H1 (cell line): ENCODE data around the gene ENTPD8. TPM values are rescaled to one million over a fixed set of nuclear protein-coding genes. Genes with fewer than 3 reads are reported as not detected.

Experiments used
- CTCF ChIA-PET: fragments of 300-600 bp; sonication (Branson Sonifier 250); formaldehyde crosslinking; loops from one replicate; lab custom pipeline; 2021; ENCODE audit not compliant: partially characterized antibody; lab: Charles Lee
- POLR2A ChIA-PET: fragments of 300-600 bp; sonication (Branson Sonifier 250); formaldehyde crosslinking; loops from one replicate; lab custom pipeline; 2021; ENCODE audit warnings: inconsistent platforms; ENCODE audit not compliant: partially characterized antibody; lab: Charles Lee
- DNase-seq, 2 experiments: peaks; one replicate each; pipeline versions ENCODE4 v3.0.0 to v3.0.0-alpha.2; 2010 to 2022; ENCODE audit warnings: low spot score in 2 of 2, low read depth in 1 of 2, mixed read lengths in 1 of 2
- FAIRE-seq: peaks from 2 replicates; lab custom pipeline; 2011; peaks lifted over from hg19 to GRCh38; lab: Jason Lieb, UNC
- H2AFZ ChIP-seq: 2 replicates; pipeline ENCODE4 v1.8.1; 2012; ENCODE audit warnings: low read length, inconsistent platforms
- H2AK5ac ChIP-seq: 2 replicates; pipeline ENCODE4 v1.6.1; 2013; ENCODE audit warnings: low read depth, low read length
- H2BK120ac ChIP-seq: replicated peaks from 2 replicates; pipeline ENCODE3; 2013; ENCODE audit warnings: low read depth, low read length, inconsistent platforms
- H2BK12ac ChIP-seq: 2 replicates; pipeline ENCODE4 v1.6.1; 2013; ENCODE audit warnings: low read depth, low read length
- H2BK15ac ChIP-seq: 2 replicates; pipeline ENCODE4 v1.6.1; 2013; ENCODE audit warnings: low read length
- H2BK20ac ChIP-seq: 2 replicates; pipeline ENCODE4 v1.6.1; 2013; ENCODE audit warnings: low read length
- H2BK5ac ChIP-seq: 2 replicates; pipeline ENCODE4 v1.6.1; 2013; ENCODE audit warnings: low read depth, low read length
- H3K14ac ChIP-seq: 2 replicates; pipeline ENCODE4 v1.6.1; 2013; ENCODE audit warnings: inconsistent platforms; ENCODE audit not compliant: insufficient read length
- H3K18ac ChIP-seq: 2 replicates; pipeline ENCODE4 v1.6.1; 2013; ENCODE audit warnings: low read length; ENCODE audit errors: extremely low read depth
- H3K23ac ChIP-seq: 2 replicates; pipeline ENCODE4 v1.6.1; 2013; ENCODE audit warnings: inconsistent platforms; ENCODE audit not compliant: insufficient read length
- H3K23me2 ChIP-seq: 2 replicates; pipeline ENCODE4 v1.6.1; 2013; ENCODE audit warnings: low read depth, low read length
- H3K27ac ChIP-seq: 2 replicates; pipeline ENCODE4 v1.6.1; 2011; ENCODE audit warnings: low read depth, low read length, inconsistent platforms
- H3K27me3 ChIP-seq, 4 experiments: replicated peaks in 1 of 4; 1 replicate in 1 of 4; 2 replicates in 3 of 4; pipeline versions ENCODE4 v1.6.1 to v1.8.1; 2011 to 2013; ENCODE audit warnings: low read length in 3 of 4, mild to moderate bottlenecking in 3 of 4, inconsistent platforms in 2 of 4, mixed read lengths in 2 of 4, moderate library complexity in 1 of 4; ENCODE audit not compliant: control insufficient read depth in 3 of 4, insufficient read depth in 3 of 4; ENCODE audit errors: extremely low read depth in 1 of 4
- H3K36me3 ChIP-seq, 4 experiments: 2 replicates each; pipeline versions ENCODE4 v1.6.1 to v1.8.1; 2011 to 2013; ENCODE audit warnings: mild to moderate bottlenecking in 4 of 4, low read length in 3 of 4, moderate library complexity in 2 of 4, control low read depth in 1 of 4, inconsistent platforms in 1 of 4; ENCODE audit not compliant: insufficient read depth in 4 of 4, control insufficient read depth in 2 of 4
- H3K4ac ChIP-seq: replicated peaks from 2 replicates; pipeline ENCODE3; 2013; ENCODE audit warnings: low read length, low read depth, mixed read lengths, inconsistent platforms; ENCODE audit not compliant: insufficient read length
- H3K4me1 ChIP-seq, 4 experiments: replicated peaks in 1 of 4; 1 replicate in 1 of 4; 2 replicates in 3 of 4; pipeline versions ENCODE4 v1.6.1 to v1.8.1; 2011 to 2013; ENCODE audit warnings: low read length in 3 of 4, inconsistent platforms in 2 of 4, mixed read lengths in 1 of 4; ENCODE audit not compliant: insufficient read depth in 4 of 4, control insufficient read depth in 3 of 4
- H3K4me2 ChIP-seq, 2 experiments: 2 replicates each; pipeline versions ENCODE4 v1.6.1 to v1.8.1; 2011 to 2013; ENCODE audit warnings: low read depth in 2 of 2, low read length in 2 of 2, control low read depth in 1 of 2, inconsistent platforms in 1 of 2, mild to moderate bottlenecking in 1 of 2; ENCODE audit not compliant: insufficient read depth in 1 of 2
- H3K4me3 ChIP-seq, 4 experiments: fragments of 200-600, 300-600 bp in 1 of 4; sonication (generic), shearing (Covaris generic), sonication (Bioruptor Twin) in 1 of 4; 2 replicates each; pipeline versions ENCODE4 v1.5.1 to v1.8.1; 2011 to 2016; ENCODE audit warnings: low read length in 4 of 4, low read depth in 3 of 4, control low read depth in 2 of 4, inconsistent platforms in 2 of 4, mild to moderate bottlenecking in 2 of 4, mixed read lengths in 1 of 4, moderate library complexity in 1 of 4; ENCODE audit not compliant: insufficient read depth in 2 of 4; ENCODE audit errors: extremely low read depth in 1 of 4
- H3K56ac ChIP-seq: replicated peaks from 2 replicates; pipeline ENCODE3; 2013; ENCODE audit warnings: low read depth, mild to moderate bottlenecking, mixed read lengths, low read length, inconsistent platforms; ENCODE audit not compliant: insufficient read length
- H3K79me1 ChIP-seq: 2 replicates; pipeline ENCODE4 v1.6.1; 2013; ENCODE audit warnings: low read depth, low read length, control low read depth
- H3K79me2 ChIP-seq, 2 experiments: 2 replicates each; pipeline versions ENCODE4 v1.6.1 to v1.8.1; 2012 to 2013; ENCODE audit warnings: low read length in 2 of 2, mild to moderate bottlenecking in 2 of 2, inconsistent platforms in 1 of 2; ENCODE audit not compliant: insufficient read depth in 2 of 2, control insufficient read depth in 1 of 2
- H3K9ac ChIP-seq, 4 experiments: replicated peaks in 1 of 4; 1 replicate in 1 of 4; 2 replicates in 3 of 4; pipeline versions ENCODE4 v1.6.1 to v1.8.1; 2011 to 2013; ENCODE audit warnings: low read depth in 3 of 4, low read length in 3 of 4, control low read depth in 2 of 4, mild to moderate bottlenecking in 2 of 4, moderate library complexity in 2 of 4, inconsistent platforms in 1 of 4; ENCODE audit errors: extremely low read depth in 1 of 4
- H3K9me3 ChIP-seq, 2 experiments: 2 replicates each; pipeline versions ENCODE4 v1.6.1 to v1.8.1; 2012 to 2013; ENCODE audit warnings: mild to moderate bottlenecking in 2 of 2, moderate library complexity in 2 of 2, control low read depth in 1 of 2, inconsistent platforms in 1 of 2, low read depth in 1 of 2, low read length in 1 of 2, mixed read lengths in 1 of 2; ENCODE audit not compliant: insufficient read depth in 2 of 2
- H4K20me1 ChIP-seq, 2 experiments: replicated peaks in 1 of 2; 2 replicates each; pipeline versions ENCODE3 to v1.8.1; 2011 to 2013; ENCODE audit warnings: inconsistent platforms in 2 of 2, low read length in 2 of 2, mild to moderate bottlenecking in 1 of 2; ENCODE audit not compliant: insufficient read depth in 2 of 2, control insufficient read depth in 1 of 2
- H4K5ac ChIP-seq: 2 replicates; pipeline ENCODE4 v1.6.1; 2013; ENCODE audit warnings: low read length, low read depth, mixed read lengths, inconsistent platforms; ENCODE audit not compliant: insufficient read length
- H4K8ac ChIP-seq: 2 replicates; pipeline ENCODE4 v1.8.0; 2013; ENCODE audit warnings: mild to moderate bottlenecking, moderate library complexity, low read length, inconsistent platforms; ENCODE audit not compliant: insufficient read depth; ENCODE audit errors: extremely low read depth
- H4K91ac ChIP-seq: replicated peaks from 2 replicates; pipeline ENCODE3; 2013; ENCODE audit warnings: low read length, mixed read lengths, inconsistent platforms; ENCODE audit not compliant: insufficient read length
- BCL11A ChIP-seq, 2 experiments: IDR thresholded peaks; one replicate each; pipeline ENCODE4 v1.6.1; 2011; ENCODE audit warnings: low read depth in 2 of 2, low read length in 2 of 2, mild to moderate bottlenecking in 2 of 2
- CTBP2 ChIP-seq: IDR thresholded peaks from 2 replicates; pipeline ENCODE4 v1.7.0; 2011; ENCODE audit warnings: borderline replicate concordance, mild to moderate bottlenecking, moderate library complexity, mixed read lengths, low read length; ENCODE audit not compliant: insufficient read depth, insufficient read length
- GABPA ChIP-seq: IDR thresholded peaks from 2 replicates; pipeline ENCODE4 v1.6.1; 2011; ENCODE audit warnings: mild to moderate bottlenecking, low read length, moderate library complexity, borderline replicate concordance; ENCODE audit not compliant: insufficient read depth
- JUN ChIP-seq: IDR thresholded peaks from 2 replicates; pipeline ENCODE4 v1.6.1; 2011; ENCODE audit warnings: low read depth, mild to moderate bottlenecking, improper control_type of control experiment, low read length
- POU5F1 ChIP-seq: IDR thresholded peaks from 2 replicates; pipeline ENCODE4 v1.6.1; 2011; ENCODE audit warnings: low read depth, mild to moderate bottlenecking, low read length, moderate library complexity
- RBBP5 ChIP-seq: IDR thresholded peaks from 2 replicates; pipeline ENCODE4 v1.7.1; 2012; ENCODE audit warnings: low read depth, mild to moderate bottlenecking, inconsistent platforms, low read length, moderate library complexity, borderline replicate concordance
- SIRT6 ChIP-seq: IDR thresholded peaks from one replicate; pipeline ENCODE4 v1.7.1; 2012; ENCODE audit warnings: low read length, inconsistent platforms
- TAF7 ChIP-seq: optimal IDR thresholded peaks from 2 replicates; pipeline ENCODE3; 2011; ENCODE audit warnings: low read depth, mild to moderate bottlenecking, inconsistent platforms, low read length, moderate library complexity, borderline replicate concordance
- WGBS, 2 experiments: shearing (Covaris generic) in 1 of 2; methylation state at CpG; one replicate each; pipeline versions ENCODE4 v1.1.6 to v1.1.7; 2013 to 2015; ENCODE audit warnings: low lambda C conversion rate in 2 of 2, mixed read lengths in 2 of 2, inconsistent platforms in 1 of 2, low coverage in 1 of 2, missing lambda C conversion rate in 1 of 2; ENCODE audit not compliant: insufficient replicate concordance in 2 of 2, insufficient coverage in 1 of 2, insufficient read length in 1 of 2; ENCODE audit errors: extremely low coverage in 1 of 2, missing lambda C conversion rate in 1 of 2; 5-methylcytosine and 5-hydroxymethylcytosine counted together
- polyA plus RNA-seq, 7 experiments: library from polyadenylated mRNA; depleted of rRNA in 3 of 7; stranded (reverse) in 5 of 7; unstranded in 2 of 7; fragments of >200 nt in 5 of 7; fragments of 200-250 nt in 2 of 7; gene quantifications; 1 replicate in 5 of 7; 2 replicates in 1 of 7; 4 replicates in 1 of 7; pipeline versions ENCODE4 v1.2.1 to v1.2.3, GENCODE V29; 2011 to 2013; ENCODE audit warnings: missing spikeins in 2 of 7, mixed read lengths in 2 of 7
- total RNA-seq: library from RNA; stranded (reverse); fragmentation: NEBNext Ultra II Directional; extraction: Animal tissue kit (Norgen Biotek cat#: 25700); gene quantifications from 2 replicates; pipeline ENCODE4 v1.2.1, GENCODE V29; 2021

Gene ENTPD8
- total and polyA plus RNA-seq, 2 of the 8 experiments (the other 6 are each of a cell fraction or from before 2014, with no cell fraction given) = 0.48 to 0.51 TPM

DNA sequence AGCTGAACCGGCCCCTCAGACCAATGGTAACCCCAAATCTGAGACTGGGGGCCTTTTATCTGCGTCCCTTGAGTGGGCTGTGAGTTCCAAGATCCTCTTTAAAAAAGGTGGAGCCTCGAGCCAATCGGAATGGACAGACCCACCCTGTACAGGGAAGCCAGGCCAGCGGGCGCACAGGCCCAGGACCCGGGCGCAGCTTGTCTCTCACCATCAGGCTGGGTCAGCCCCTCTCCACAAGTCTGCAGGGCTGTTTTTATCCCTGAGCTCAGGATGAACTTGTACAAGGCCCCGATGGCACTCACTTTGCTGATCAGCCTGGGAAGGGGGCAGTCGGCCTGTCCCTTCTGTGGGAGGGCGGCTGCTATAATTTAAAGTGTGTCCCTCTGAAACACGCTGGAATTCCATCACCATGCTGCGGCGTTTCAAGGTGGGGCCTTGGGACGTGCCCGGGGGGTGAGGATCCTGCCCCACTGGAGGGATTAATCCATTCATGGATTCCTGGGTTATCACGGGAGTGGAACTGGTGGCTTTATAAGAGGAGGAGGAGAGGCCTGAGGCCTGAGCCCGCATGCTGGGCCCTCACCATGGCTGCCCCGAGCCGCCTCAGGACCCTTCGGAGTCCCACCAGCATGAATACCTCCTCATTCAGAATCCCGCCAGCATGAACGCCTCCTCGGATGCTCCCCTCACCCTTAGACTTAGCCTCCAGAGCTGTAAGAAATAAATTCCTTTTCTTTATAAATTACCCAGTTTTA lies 32.3 kb downstream of the ENTPD8 start:
- no peak overlapping the region for H2AK5ac ChIP-seq
- H3K4ac ChIP-seq = no peak overlapping the region
- H2BK20ac ChIP-seq = no peak overlapping the region
- no peaks in the 10 kb centered on the region for H3K79me2 ChIP-seq
- H3K4me3 ChIP-seq = no peak overlapping the region
- H3K79me1 ChIP-seq = peaks cover 6% of the 10 kb centered on the region; the same call in 1 of the 2 replicates
- DNase-seq (no peak), FAIRE-seq (no peak)
- H4K20me1 ChIP-seq = peaks cover 3 to 4% of the 10 kb centered on the region in 2 experiments
- no peak overlapping the region for H2BK12ac ChIP-seq
- H3K18ac ChIP-seq = no peak overlapping the region
- POLR2A ChIA-PET = interaction anchor here (0.6 to 1.7 kb wide), 4 partner anchors 20 to 168 kb away, joined by 3 to 5 read pairs (median 4); partner anchors contain the start of gene TUBB4B
- no peak overlapping the region for H3K4me2 ChIP-seq
- H3K4me1 ChIP-seq = peaks cover 0 to 8% (median 2%) of the 10 kb centered on the region in 4 experiments; a peak in 6 of 7 replicates
- 89% methylated on average over 23 of the region's 24 CpGs; no CpG with 5 or more reads in 1 of the 2 experiments for WGBS, 2 experiments
- H2BK15ac ChIP-seq = no peak overlapping the region
- H4K91ac ChIP-seq = no peak overlapping the region
- H2BK5ac ChIP-seq = no peak overlapping the region
- no peak overlapping the region for H2BK120ac ChIP-seq
- peaks cover 6% of the 10 kb centered on the region; the same call in 1 of the 2 replicates for H3K23me2 ChIP-seq
- no peak overlapping the region for H4K5ac ChIP-seq
- H3K14ac ChIP-seq = no peak overlapping the region
- H3K36me3 ChIP-seq = no peaks in the 10 kb centered on the region
- no peak overlapping the region for H4K8ac ChIP-seq
- no peak overlapping the region for H2AFZ ChIP-seq
- H3K23ac ChIP-seq = no peak overlapping the region
- CTCF ChIA-PET = interaction anchor here (0.6 to 2.4 kb wide), 9 partner anchors 14 to 122 kb away, joined by 3 to 12 read pairs (median 5); partner anchors contain the start of genes EXD3, NOXA1 and NRARP
- peaks cover 0 to 3% (median under 1%) of the 10 kb centered on the region in 4 experiments; a peak in 2 of 7 replicates for H3K27me3 ChIP-seq
- no peak overlapping the region for H3K27ac ChIP-seq
- no peak overlapping the region for H3K56ac ChIP-seq
- H3K9me3 ChIP-seq = no peaks in the 10 kb centered on the region
- H3K9ac ChIP-seq = no peak overlapping the region
- TF ChIP-seq SIRT6 (no peak), TAF7 (no peak), POU5F1 (no peak), RBBP5 (no peak), JUN (no peak), CTBP2 (no peak), BCL11A (IDR thresholded peaks at IDR 0.05; ENCODE audit: low read depth in 2 of 2, low read length in 2 of 2) (no peak), GABPA (no peak)
